Measurements from ENCODE around the gene ITGA8. TPM values are rescaled to one million over a fixed set of nuclear protein-coding genes. Genes with fewer than 3 reads are reported as not detected.

ITGA8 gene
- total and polyA plus RNA-seq, 9 of the 15 experiments (the other 6 are each of a cell fraction or from before 2014, with no cell fraction given): 0.01 to 0.07 (median 0.04) TPM; not detected in 5

GRCh38 chr10:15489431-15489830 is 230.3 kb downstream of the ITGA8 start:
- intact Hi-C loops (cut with micrococcal nuclease) (no loop called here), in situ Hi-C loops (cut with MboI) (no loop called here)
- WGBS (ENCODE audit: insufficient coverage, low coverage, missing lambda C conversion rate): 56% methylated on average over 3 of the region's 3 CpGs
- ChIA-PET POLR2A (no interaction called here), CTCF (ENCODE audit: low intra/inter-chr PET ratio) (no interaction called here)
- no peak for ATAC-seq
- H3K27ac ChIP-seq (ENCODE audit: extremely low read depth, low read depth, low read length): no peak overlapping the region
- H3K9ac ChIP-seq (ENCODE audit: insufficient read depth in 1 of 2, low read depth in 2 of 2, low read length in 2 of 2): no peak overlapping the region
- no peaks in the 10 kb centered on the region for H3K27me3 ChIP-seq (ENCODE audit: control insufficient read depth in 2 of 2, insufficient read depth in 2 of 2, low read length in 2 of 2)
- no peak for DNase-seq (ENCODE audit: extremely low read depth in 1 of 4, low spot score in 3 of 4)
- no peak overlapping the region for H3K4me2 ChIP-seq (ENCODE audit: insufficient read depth, low read length)
- no peak for FAIRE-seq
- no peaks in the 10 kb centered on the region for H3K9me3 ChIP-seq (replicated peaks; ENCODE audit: control insufficient read depth, insufficient read depth, low read depth, low read length)
- peaks cover 0 to 25% of the 10 kb centered on the region in 2 experiments; a peak in 3 of 5 replicates for H3K4me1 ChIP-seq (replicated peaks in 1 of 2; ENCODE audit: control insufficient read depth in 2 of 2, insufficient read depth in 2 of 2, low read length in 2 of 2)
- TF ChIP-seq UBTF (IDR thresholded peaks at IDR 0.05; ENCODE audit: borderline replicate concordance in 1 of 2, low read depth in 2 of 2, low read length in 2 of 2) (no peak), KLF10 (CRISPR knock-in tag; IDR thresholded peaks at IDR 0.05) (no peak), BCL6 (CRISPR knock-in tag; IDR thresholded peaks at IDR 0.05) (no peak), WHSC1 (IDR thresholded peaks at IDR 0.05; ENCODE audit: low read length) (no peak), ZBTB17 (CRISPR knock-in tag; IDR thresholded peaks at IDR 0.05) (no peak), RBM25 (IDR thresholded peaks at IDR 0.05; ENCODE audit: low read depth, low read length, severe bottlenecking) (no peak), JUND (IDR thresholded peaks at IDR 0.05; ENCODE audit: borderline replicate concordance, low read depth, low read length) (no peak), JUND (tag; IDR thresholded peaks at IDR 0.05; ENCODE audit: borderline replicate concordance, low read depth, low read length) (no peak), FOXP1 (CRISPR knock-in tag; IDR thresholded peaks at IDR 0.05) (no peak), ZKSCAN3 (CRISPR knock-in tag; IDR thresholded peaks at IDR 0.05) (no peak), FOXJ2 (tag; IDR thresholded peaks at IDR 0.05) (no peak), LEF1 (IDR thresholded peaks at IDR 0.05) (no peak), MNT (conservative IDR thresholded peaks at IDR 0.05) (no peak)
- TF ChIP-seq, protein P1, sequence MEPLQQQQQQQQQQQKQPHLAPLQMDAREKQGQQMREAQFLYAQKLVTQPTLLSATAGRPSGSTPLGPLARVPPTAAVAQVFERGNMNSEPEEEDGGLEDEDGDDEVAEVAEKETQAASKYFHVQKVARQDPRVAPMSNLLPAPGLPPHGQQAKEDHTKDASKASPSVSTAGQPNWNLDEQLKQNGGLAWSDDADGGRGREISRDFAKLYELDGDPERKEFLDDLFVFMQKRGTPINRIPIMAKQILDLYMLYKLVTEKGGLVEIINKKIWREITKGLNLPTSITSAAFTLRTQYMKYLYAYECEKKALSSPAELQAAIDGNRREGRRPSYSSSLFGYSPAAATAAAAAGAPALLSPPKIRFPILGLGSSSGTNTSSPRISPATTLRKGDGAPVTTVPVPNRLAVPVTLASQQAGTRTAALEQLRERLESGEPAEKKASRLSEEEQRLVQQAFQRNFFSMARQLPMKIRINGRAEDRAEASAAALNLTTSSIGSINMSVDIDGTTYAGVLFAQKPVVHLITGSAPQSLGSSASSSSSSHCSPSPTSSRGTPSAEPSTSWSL (CRISPR knock-in tag; IDR thresholded peaks at IDR 0.05; ENCODE audit: borderline replicate concordance): no peak
- TF ChIP-seq, protein P2, sequence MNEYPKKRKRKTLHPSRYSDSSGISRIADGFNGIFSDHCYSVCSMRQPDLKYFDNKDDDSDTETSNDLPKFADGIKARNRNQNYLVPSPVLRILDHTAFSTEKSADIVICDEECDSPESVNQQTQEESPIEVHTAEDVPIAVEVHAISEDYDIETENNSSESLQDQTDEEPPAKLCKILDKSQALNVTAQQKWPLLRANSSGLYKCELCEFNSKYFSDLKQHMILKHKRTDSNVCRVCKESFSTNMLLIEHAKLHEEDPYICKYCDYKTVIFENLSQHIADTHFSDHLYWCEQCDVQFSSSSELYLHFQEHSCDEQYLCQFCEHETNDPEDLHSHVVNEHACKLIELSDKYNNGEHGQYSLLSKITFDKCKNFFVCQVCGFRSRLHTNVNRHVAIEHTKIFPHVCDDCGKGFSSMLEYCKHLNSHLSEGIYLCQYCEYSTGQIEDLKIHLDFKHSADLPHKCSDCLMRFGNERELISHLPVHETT (CRISPR knock-in tag; conservative IDR thresholded peaks at IDR 0.05 in 1 of 2, IDR thresholded peaks at IDR 0.05 in 1 of 2): no peak
- no peaks in the 10 kb centered on the region for H3K79me2 ChIP-seq (ENCODE audit: control insufficient read depth, insufficient read depth, low read length)
- H3K4me3 ChIP-seq: no peak overlapping the region
- H3K36me3 ChIP-seq (ENCODE audit: control insufficient read depth, insufficient read depth, low read length): no peaks in the 10 kb centered on the region
- H3K9me1 ChIP-seq (ENCODE audit: control insufficient read depth, insufficient read depth, low read length): no peaks in the 10 kb centered on the region
- no peaks in the 10 kb centered on the region for H4K20me1 ChIP-seq (replicated peaks; ENCODE audit: control insufficient read depth, insufficient read depth, low read length)
- no peak overlapping the region for H2AFZ ChIP-seq (ENCODE audit: low read depth, low read length)
- BruUV-seq (replicated peaks): no TSS peak
